Epithelial cell of esophagus (primary cell): ENCODE results near the gene CIZ1.

ENCODE experiments used
- DNase-seq: peaks from one replicate; pipeline ENCODE4 v3.0.0; 2010; ENCODE audit warnings: low read depth
- H3K4me3 ChIP-seq: 2 replicates; pipeline ENCODE4 v1.5.1; 2011; ENCODE audit warnings: mild to moderate bottlenecking, low read length, control low read depth
- CTCF ChIP-seq: IDR thresholded peaks from 2 replicates; pipeline ENCODE4 v1.5.1; 2011; ENCODE audit warnings: low read depth, mild to moderate bottlenecking, low read length, control low read depth, inconsistent platforms; ENCODE audit not compliant: insufficient read depth; ENCODE audit errors: missing control alignments

The CIZ1 gene

GRCh38 chr9:128204858-128205257 lies 13.5 kb upstream of the CIZ1 start:
- H3K4me3 ChIP-seq, result no peak overlapping the region
- TF ChIP-seq CTCF, result no peak
- no peak for DNase-seq

GRCh38 chr9:128203707-128204551 lies 12.6 kb upstream of the CIZ1 start:
- H3K4me3 ChIP-seq, result peak overlapping the region; percentile 55
- TF ChIP-seq CTCF, result no peak
- DNase-seq, result no peak

GRCh38 chr9:128203024-128203706 lies 11.8 kb upstream of the CIZ1 start, which contains the start of gene DNM1:
Gene DNM1 (plus strand): TSS chr9:128203379. CDS start chr9:128203471, 92 bp downstream.
- peak within 1 kb of the TSS; percentile 55 for H3K4me3 ChIP-seq
- TF ChIP-seq CTCF, result peak; percentile 36
- DNase-seq, result peak; percentile 45

GRCh38 chr9:128202648-128203023 lies 11.3 kb upstream of the CIZ1 start:
- H3K4me3 ChIP-seq, result no peak overlapping the region
- DNase-seq, result no peak
- TF ChIP-seq CTCF, result no peak

GRCh38 chr9:128201441-128202369 lies 10.3 kb upstream of the CIZ1 start:
- TF ChIP-seq CTCF, result no peak
- no peak overlapping the region for H3K4me3 ChIP-seq
- DNase-seq, result no peak

GRCh38 chr9:128193469-128194096 lies 2.2 kb upstream of the CIZ1 start:
- no peak for TF ChIP-seq CTCF
- H3K4me3 ChIP-seq, result no peak overlapping the region
- DNase-seq, result no peak
